ENCODE measurements around the gene MRPS18C. TPM values are rescaled to one million over a fixed set of nuclear protein-coding genes. Genes with fewer than 3 reads are reported as not detected.
A peak's percentile ranks its signal among the peaks of the same experiment; 100 is the strongest.

The MRPS18C gene
- total and polyA plus RNA-seq, 9 of the 15 experiments (the other 6 are each of a cell fraction or from before 2014, with no cell fraction given) = 54.3 to 390 (median 138) TPM

- TF ChIP-seq GABPB1 (CRISPR knock-in tag; IDR thresholded peaks at IDR 0.05) (peak; percentile 98), IFI16 (CRISPR knock-in tag; IDR thresholded peaks at IDR 0.05) (no peak), CBX5 (IDR thresholded peaks at IDR 0.05; ENCODE audit: borderline replicate concordance, low read depth) (0 out of 2 replicates have a peak, but pooled peaks have one; percentile 59), TCF15 (CRISPR knock-in tag; IDR thresholded peaks at IDR 0.05) (no peak), PTBP1 (IDR thresholded peaks at IDR 0.05; ENCODE audit: low read depth, low read length) (0 out of 2 replicates have a peak, but pooled peaks have one; percentile 5), CXXC5 (CRISPR knock-in tag; IDR thresholded peaks at IDR 0.05) (peak; percentile 88), PHF20 (IDR thresholded peaks at IDR 0.05; ENCODE audit: partially characterized antibody) (peak; percentile 99), DMBX1 (CRISPR knock-in tag; IDR thresholded peaks at IDR 0.05; ENCODE audit: borderline replicate concordance) (no peak), CEBPZ (IDR thresholded peaks at IDR 0.05; ENCODE audit: borderline replicate concordance, low read depth, low read length) (no peak), ZNF239 (CRISPR knock-in tag; IDR thresholded peaks at IDR 0.05) (peak; percentile 22; the same call in 1 of the 2 replicates), SREBF2 (CRISPR knock-in tag; IDR thresholded peaks at IDR 0.05) (no peak), DLX4 (CRISPR knock-in tag; IDR thresholded peaks at IDR 0.05) (no peak), ZNF263 (CRISPR knock-in tag; IDR thresholded peaks at IDR 0.05; ENCODE audit: borderline replicate concordance) (peak; percentile 16; the same call in 1 of the 2 replicates), REST (IDR thresholded peaks at IDR 0.05; ENCODE audit: borderline replicate concordance) (peak; percentile 90), REST (CRISPR knock-in tag; IDR thresholded peaks at IDR 0.05; ENCODE audit: low read depth) (peak; percentile 50; the same call in 1 of the 2 replicates)
These were observed at the start of gene MRPS18C, which contains the start of gene HELQ (continued) for GRCh38 chr4:83455281-83456183.
